Activated T-cell treated with anti-CD3 and anti-CD28 coated beads for 48 hours (primary cell): ENCODE data around the gene LYPD1.
"Not testable (repeated sequence)": the region's sequence is repeated elsewhere in the genome, so short reads cannot be mapped to it uniquely, and the experiment has no call there.

Experiments used
- DNase-seq: peaks from one replicate; pipeline ENCODE4 v3.0.0-alpha.2; 2020; ENCODE audit warnings: low read depth

The LYPD1 gene

DNA sequence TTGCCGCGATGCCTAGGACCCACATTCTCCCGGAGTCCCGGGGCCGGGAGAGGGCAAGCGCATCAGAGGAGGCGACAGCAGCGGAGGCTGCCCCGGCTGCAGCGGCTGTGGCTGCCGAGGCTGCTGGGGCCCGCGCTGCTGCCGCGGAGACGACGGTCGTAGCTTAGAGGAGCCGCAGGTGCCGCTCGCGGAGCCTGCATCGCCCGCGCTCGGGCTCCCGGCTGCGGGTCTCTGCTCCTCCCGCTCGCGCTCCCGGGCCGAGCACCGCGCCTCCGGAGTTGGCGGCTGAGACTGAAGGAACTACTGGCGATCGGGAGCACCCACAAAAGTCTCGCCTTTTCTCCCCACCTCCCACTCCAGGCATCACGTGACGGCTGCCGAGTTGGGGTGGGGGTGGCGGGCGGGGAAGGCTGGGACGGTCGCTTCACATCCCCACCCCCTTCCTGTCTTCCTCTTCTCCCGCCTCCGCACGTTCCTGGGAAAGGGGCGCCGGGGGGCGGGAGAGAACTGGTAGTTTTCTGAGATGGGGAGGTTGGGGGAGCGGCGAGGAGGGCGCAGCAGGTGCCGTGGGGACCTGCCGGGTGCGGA, at the start of gene LYPD1:
TSS of gene LYPD1 (minus strand) at position 298 of the 588 bp plus-strand sequence. CDS start at position 25, 273 bp downstream.
- no peak for DNase-seq

GRCh38 chr2:132719480-132719879, 49.5 kb upstream of the LYPD1 start:
- no peak for DNase-seq

GRCh38 chr2:132716954-132717353, 46.9 kb upstream of the LYPD1 start:
- no peak for DNase-seq

DNA sequence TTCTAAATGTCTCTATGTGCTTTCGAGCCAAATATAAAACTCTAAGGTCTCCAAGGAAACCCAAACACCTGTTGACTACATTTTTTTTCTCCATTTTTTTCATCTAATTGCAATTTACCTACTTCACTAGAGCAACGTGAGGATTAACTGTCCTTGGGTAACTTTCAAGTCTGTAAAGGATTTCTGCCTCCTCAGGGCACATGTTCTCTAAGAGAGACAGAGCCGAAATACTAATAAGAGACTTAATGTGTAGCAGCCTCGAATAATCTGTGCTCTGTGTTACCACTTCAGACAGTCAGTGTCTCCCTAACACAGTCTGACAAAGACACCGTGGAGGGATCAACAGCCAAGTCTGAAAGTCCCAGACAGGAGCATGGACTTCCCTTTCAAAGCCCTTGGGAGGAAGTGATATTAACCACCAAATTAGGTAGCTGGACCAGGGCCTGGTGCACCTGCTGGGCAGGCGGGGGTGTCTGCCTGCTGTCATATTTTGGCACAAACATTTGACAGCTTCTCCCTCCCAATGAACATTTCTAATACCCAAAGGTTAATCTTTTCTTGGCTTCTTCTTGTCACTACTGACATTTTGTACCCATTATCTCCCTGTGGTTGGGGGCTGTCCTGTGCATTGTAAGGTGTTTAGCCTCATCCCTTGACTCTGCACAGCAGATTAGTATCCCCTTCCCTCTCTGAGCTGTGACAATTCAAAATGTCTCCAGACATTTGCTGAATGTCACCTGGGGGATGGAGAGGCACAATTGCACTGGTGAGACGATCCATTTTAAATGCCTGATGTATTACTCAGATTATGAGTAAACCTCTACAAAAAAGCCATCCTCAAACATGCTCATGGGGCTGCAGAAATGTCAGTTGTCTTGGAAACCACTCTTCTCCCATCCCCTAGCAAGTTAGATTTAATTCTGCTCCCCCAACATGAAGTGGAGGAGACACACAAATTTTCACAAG, 45.7 kb upstream of the LYPD1 start:
- DNase-seq: no peak

- no peak for DNase-seq
Observed at GRCh38 chr2:132703396-132703795, 33.4 kb upstream of the LYPD1 start.

DNA sequence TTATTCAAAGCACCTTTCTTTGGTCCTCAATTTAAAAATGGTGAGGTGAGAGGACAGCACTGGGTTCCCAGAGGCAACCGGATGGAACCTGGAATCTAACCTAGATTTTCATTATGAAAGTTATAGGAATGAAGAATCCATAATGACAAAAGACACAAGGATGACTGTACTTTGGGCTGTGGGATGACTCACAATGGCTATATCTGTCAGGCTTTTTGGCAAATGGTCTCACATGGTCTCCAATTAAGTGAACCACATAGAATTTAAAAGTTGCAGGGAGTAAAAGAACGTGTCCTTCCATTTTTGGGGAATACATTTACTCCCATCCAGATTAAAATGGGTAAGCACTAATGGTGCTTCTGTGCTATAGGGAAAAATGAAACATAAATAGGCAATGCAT, 31.8 kb upstream of the LYPD1 start:
- DNase-seq: no peak

- DNase-seq: not testable (repeated sequence)
Observed at GRCh38 chr2:132699802-132700201, 29.8 kb upstream of the LYPD1 start.

GRCh38 chr2:132698347-132698746, 28.3 kb upstream of the LYPD1 start:
- not testable (repeated sequence) for DNase-seq

- no peak for DNase-seq
Observed at GRCh38 chr2:132697556-132698205, 27.7 kb upstream of the LYPD1 start.

DNA sequence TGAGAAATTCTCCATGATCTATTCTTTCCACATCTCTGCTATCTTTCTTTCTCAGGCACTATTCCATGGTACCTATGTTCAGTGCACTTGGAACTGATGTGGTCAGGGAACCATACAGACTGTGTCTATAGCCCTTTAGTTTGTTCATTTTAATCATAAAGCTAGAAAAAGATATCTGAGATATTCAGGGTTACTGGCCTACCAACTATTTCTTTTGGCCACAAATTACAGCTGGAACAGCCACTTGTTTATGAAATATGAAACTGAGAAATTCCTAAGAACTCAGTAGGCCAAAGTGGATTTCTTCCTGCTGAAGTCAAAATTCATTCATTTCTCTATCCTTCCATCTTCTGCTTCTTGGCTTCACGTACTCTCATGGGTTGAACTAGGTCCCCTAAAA, 22.8 kb upstream of the LYPD1 start:
- DNase-seq: no peak

DNA sequence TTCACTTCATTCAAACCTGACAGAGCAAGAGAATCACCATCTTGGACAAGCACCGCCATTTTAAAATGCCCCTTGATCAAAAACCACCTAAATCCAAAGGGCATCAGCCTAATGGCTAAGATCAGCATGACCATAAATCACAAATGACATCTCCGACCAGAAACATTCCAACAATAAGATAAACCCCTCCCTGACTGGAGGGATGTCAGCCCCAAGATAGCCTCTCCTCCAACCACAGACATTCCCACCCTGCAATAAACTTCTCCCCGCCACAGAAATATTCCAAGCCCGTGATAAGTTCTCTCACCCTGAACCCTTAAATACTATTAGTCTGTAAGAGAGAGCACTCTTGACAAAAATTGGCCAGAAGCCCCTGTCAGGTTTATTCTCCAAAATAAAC, 21.6 kb upstream of the LYPD1 start:
- no peak for DNase-seq

DNA sequence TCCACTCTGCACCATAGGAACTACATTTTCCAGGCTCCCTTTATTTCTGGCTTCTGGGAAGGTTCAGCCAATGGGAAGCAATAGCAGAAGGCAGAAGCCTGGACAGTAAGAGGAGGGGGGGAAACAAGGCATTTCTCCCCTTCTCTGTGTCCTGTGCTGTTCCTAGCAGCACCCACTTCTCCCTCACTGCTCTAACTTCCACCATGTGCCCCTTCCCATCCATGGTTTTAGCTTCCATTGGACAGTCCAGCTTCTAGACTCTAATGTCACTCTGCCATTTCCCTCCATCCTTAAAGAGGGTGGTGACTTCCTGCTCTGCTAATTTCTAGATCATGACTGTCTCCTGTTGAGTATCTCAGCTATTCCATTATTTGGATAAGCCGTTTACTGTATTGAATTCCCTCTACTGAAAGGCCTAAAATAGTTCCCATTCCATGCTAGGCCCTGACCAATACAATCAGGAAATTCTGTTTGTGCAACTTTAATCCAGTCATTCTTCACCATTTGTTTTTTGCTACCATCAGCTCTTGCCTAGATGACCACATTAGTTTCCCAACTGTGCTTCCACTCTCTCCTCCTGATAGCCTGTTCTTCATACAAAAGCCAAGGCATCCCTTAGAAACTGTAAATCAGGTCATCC, 20.8 kb upstream of the LYPD1 start:
- no peak for DNase-seq

- no peak for DNase-seq
Observed at GRCh38 chr2:132681766-132682165, 11.8 kb upstream of the LYPD1 start.

DNA sequence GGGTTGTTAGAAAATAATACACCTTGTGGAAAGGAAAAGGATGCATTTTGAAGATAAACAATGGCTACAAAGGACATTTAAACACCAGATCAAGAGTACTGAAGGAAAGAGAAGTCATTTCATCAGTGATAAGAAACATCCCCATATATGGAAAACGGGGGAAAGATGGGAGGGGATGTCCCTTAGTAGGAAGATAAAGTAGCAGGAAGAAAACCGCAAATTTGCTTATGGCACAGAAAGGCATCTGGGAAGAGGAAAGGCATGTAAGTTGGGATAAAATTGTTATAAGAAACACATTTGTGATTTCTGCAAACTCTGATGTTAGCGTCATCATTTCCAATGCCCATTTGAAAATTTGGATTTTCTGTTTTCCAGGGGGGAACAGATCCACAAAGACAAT, 10.5 kb upstream of the LYPD1 start:
- no peak for DNase-seq

- DNase-seq: no peak
Observed at GRCh38 chr2:132678483-132678882, 8.5 kb upstream of the LYPD1 start.

- no peak for DNase-seq
Observed at GRCh38 chr2:132677661-132678060, 7.7 kb upstream of the LYPD1 start.

GRCh38 chr2:132676999-132677398, 7.0 kb upstream of the LYPD1 start:
- no peak for DNase-seq

GRCh38 chr2:132671151-132671835, 1.3 kb upstream of the LYPD1 start:
- DNase-seq: no peak

DNA sequence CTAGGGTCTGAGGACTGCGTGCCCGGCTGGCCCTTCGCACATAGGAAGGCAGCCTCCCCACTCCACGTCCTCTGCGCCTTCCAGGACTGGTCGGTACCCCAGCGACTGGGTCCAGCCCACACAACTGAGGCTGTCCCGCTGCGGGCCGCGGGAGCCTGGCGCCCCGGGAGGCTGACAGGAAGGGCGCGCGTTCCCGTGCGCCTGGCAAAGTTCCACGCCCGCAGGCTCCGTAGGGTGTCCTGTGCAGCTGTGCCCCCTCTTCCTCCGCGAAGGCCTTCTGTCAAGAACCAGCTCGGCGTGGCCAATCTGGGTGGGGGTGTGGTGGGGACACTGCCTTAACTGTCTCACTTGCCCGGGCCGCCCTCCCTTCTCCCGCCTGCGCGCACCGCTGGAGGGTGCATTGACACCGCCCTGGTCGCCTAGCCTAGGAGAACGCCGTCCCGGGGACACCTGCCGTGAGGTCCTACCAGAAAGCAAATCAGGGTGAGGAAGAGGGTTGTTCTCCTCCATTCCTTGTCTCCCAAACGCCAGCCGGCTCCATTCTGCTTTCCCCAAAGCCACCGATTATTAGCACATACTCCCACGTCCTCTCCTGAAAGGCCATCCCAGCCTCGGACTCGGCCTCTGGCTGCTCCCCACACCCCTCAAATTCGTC, 618 bp upstream of the LYPD1 start:
- DNase-seq: no peak

- DNase-seq: no peak
Observed at GRCh38 chr2:132668987-132669907, 758 bp downstream of the LYPD1 start.
